WERI-Rb-1 (cell line): ENCODE measurements around the gene SNCAIP.
A peak's percentile ranks its signal among the peaks of the same experiment; 100 is the strongest.
"Not testable (repeated sequence)": the region's sequence is repeated elsewhere in the genome, so short reads cannot be mapped to it uniquely, and the experiment has no call there.

Experiments
- DNase-seq: peaks from one replicate; pipeline ENCODE4 v3.0.0-alpha.2; 2020
- H3K27ac ChIP-seq: fragments of 250-450 bp; sonication (Bioruptor Pico); 2 replicates; pipeline ENCODE4 v1.5.1; 2020; ENCODE audit warnings: mild to moderate bottlenecking, moderate library complexity
- H3K27me3 ChIP-seq: fragments of 250-450 bp; sonication (Bioruptor Pico); 2 replicates; pipeline ENCODE4 v1.5.1; 2021; ENCODE audit warnings: mild to moderate bottlenecking, low read depth, moderate library complexity; ENCODE audit not compliant: insufficient read depth, severe bottlenecking
- H3K36me3 ChIP-seq: fragments of 250-450 bp; sonication (Bioruptor Pico); 2 replicates; pipeline ENCODE4 v1.5.1; 2020; ENCODE audit warnings: mild to moderate bottlenecking, moderate library complexity
- H3K4me3 ChIP-seq: 2 replicates; pipeline ENCODE4 v1.5.1; 2011; ENCODE audit warnings: low read depth, mild to moderate bottlenecking, control low read depth, low read length
- H3K9me3 ChIP-seq: fragments of 250-450 bp; sonication (Bioruptor Pico); 2 replicates; pipeline ENCODE4 v1.5.1; 2021; ENCODE audit warnings: mild to moderate bottlenecking, moderate library complexity; ENCODE audit not compliant: severe bottlenecking
- CTCF ChIP-seq: IDR thresholded peaks from 2 replicates; pipeline ENCODE4 v1.5.1; 2011; ENCODE audit warnings: low read depth, mild to moderate bottlenecking, control low read depth, inconsistent platforms, low read length

Gene SNCAIP

GRCh38 chr5:122480146-122480545, 168.1 kb downstream of the SNCAIP start:
- no peak for TF ChIP-seq CTCF
- no peaks in the 10 kb centered on the region for H3K36me3 ChIP-seq
- no peak for DNase-seq
- H3K9me3 ChIP-seq, result no peaks in the 10 kb centered on the region
- no peak overlapping the region for H3K27ac ChIP-seq
- H3K4me3 ChIP-seq, result no peak overlapping the region
- H3K27me3 ChIP-seq, result no peaks in the 10 kb centered on the region

DNA sequence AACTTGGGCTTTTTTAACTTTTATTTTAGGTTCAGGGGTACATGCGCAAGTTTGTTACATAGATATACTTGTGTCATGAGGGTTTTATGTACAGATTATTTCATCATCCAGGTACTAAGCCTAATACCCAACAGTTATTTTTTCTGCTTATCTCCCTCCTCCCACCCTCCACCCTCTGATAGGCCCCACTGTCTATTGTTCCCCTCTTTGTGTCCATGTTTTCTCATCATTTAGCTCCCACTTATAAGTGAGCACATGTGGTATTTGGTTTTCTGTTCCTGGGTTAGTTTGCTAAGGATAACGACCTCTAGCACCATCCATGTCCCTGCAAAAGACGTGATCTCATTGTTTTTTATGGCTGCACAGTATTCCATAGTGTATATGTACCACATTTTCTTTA, 172.1 kb downstream of the SNCAIP start:
- H3K27me3 ChIP-seq, result no peaks in the 10 kb centered on the region
- no peaks in the 10 kb centered on the region for H3K9me3 ChIP-seq
- no peak for DNase-seq
- H3K36me3 ChIP-seq, result no peaks in the 10 kb centered on the region
- H3K4me3 ChIP-seq, result no peak overlapping the region
- TF ChIP-seq CTCF, result no peak
- H3K27ac ChIP-seq, result no peak overlapping the region

DNA sequence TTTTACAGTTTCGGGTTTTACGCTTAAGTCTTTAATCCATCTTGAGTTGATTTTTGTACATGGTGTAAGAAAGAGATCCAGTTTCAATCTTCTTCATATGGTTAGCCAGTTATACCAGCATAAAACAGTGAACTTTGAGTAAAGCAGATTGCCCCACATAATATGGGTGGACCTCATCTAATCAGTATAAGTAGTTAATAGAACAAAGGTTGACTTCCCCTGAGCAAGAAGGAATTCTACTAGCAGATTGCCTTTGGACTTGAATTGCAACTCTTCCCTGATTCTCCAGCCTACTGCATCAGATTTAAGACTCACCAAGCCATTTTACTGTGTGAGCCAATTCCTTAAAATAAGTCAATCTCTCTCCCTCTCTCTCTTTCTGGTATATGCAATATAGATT, 173.2 kb downstream of the SNCAIP start:
- Histone ChIP-seq H3K27me3 (no peaks in the 10 kb centered on the region), H3K27ac (no peak overlapping the region), H3K9me3 (no peaks in the 10 kb centered on the region), H3K36me3 (no peaks in the 10 kb centered on the region), H3K4me3 (no peak overlapping the region)
- DNase-seq, result no peak
- no peak for TF ChIP-seq CTCF

DNA sequence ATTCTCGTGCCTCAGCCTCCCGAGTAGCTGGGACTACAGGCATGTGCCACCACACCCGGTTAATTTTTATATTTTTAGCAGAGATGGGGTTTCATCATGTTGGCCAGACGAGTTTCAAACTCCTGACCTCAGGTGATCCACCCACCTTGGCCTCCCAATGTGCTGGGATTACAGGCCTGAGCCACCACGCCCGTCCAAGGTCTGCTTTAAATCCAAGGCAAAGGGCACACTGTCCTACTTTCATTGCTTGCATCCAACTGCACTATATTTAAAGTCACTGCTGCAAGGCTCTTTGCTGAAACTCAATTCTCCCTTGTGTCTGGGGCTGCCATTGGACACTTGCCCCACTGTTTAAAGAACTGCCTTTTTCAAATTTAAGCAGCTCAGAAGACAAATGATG, 174.6 kb downstream of the SNCAIP start:
- not testable (repeated sequence) for H3K27me3 ChIP-seq, H3K9me3 ChIP-seq, H3K27ac ChIP-seq, DNase-seq, H3K4me3 ChIP-seq, H3K36me3 ChIP-seq

DNA sequence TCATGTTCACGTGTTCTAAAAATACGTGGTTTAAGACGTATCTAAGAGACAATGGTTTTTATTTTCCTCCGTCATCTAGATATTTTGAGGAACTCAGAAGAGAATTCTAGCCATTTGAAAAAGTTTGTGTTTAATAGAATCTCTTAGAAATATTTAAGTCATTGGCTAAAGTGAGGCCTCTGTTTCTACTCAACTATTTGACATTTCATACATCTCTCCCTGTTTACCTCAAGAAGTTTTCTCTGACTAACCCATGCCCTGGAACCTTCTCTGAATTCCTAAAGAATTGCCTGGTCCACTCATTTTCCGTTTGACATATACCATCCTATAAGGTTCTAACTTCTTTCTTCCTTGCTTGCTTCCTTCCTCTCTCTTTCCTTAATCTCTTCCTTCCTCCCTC, 178.7 kb downstream of the SNCAIP start:
- DNase-seq, result no peak
- Histone ChIP-seq H3K36me3 (no peaks in the 10 kb centered on the region), H3K9me3 (no peaks in the 10 kb centered on the region), H3K4me3 (no peak overlapping the region), H3K27me3 (no peaks in the 10 kb centered on the region), H3K27ac (no peak overlapping the region)
- no peak for TF ChIP-seq CTCF

- H3K27me3 ChIP-seq, result no peaks in the 10 kb centered on the region
- no peak overlapping the region for H3K4me3 ChIP-seq
- peak; percentile 37; the same call in 1 of the 2 replicates for TF ChIP-seq CTCF
- DNase-seq, result no peak
- H3K9me3 ChIP-seq, result no peaks in the 10 kb centered on the region
- no peak overlapping the region for H3K27ac ChIP-seq
- no peaks in the 10 kb centered on the region for H3K36me3 ChIP-seq
Observed at GRCh38 chr5:122492675-122493074, 180.6 kb downstream of the SNCAIP start.
